CD14-positive monocyte (primary cell): ENCODE measurements around the gene PTPN9. TPM values are rescaled to one million over a fixed set of nuclear protein-coding genes. Genes with fewer than 3 reads are reported as not detected.

ENCODE experiments used
- DNase-seq, 3 donors: peaks; one replicate each; pipeline ENCODE4 v3.0.0-alpha.2; 2011 to 2022
- H2AFZ ChIP-seq: 2 replicates; pipeline ENCODE4 v1.6.0; 2012; ENCODE audit warnings: mild to moderate bottlenecking, low read depth, low read length, inconsistent platforms; ENCODE audit not compliant: insufficient read depth, poor library complexity, severe bottlenecking
- H3K27ac ChIP-seq, 2 donors: 1 replicate in 1 of 2; 2 replicates in 1 of 2; pipeline ENCODE4 v1.5.1; 2012 to 2013; ENCODE audit warnings: low read length in 2 of 2, control low read depth in 1 of 2, inconsistent platforms in 1 of 2, low read depth in 1 of 2, mild to moderate bottlenecking in 1 of 2
- H3K27me3 ChIP-seq, 2 donors: one replicate each; pipeline versions ENCODE4 v1.6.0 to v1.6.1; 2011 to 2013; ENCODE audit warnings: low read length in 2 of 2; ENCODE audit not compliant: control insufficient read depth in 2 of 2, insufficient read depth in 2 of 2
- H3K36me3 ChIP-seq, 2 donors: replicated peaks in 1 of 2; 1 replicate in 1 of 2; 2 replicates in 1 of 2; pipeline versions ENCODE4 v1.5.1 to v1.6.1; 2012 to 2013; ENCODE audit warnings: low read length in 2 of 2, control low read depth in 1 of 2, inconsistent platforms in 1 of 2, mild to moderate bottlenecking in 1 of 2; ENCODE audit not compliant: insufficient read depth in 2 of 2, control insufficient read depth in 1 of 2
- H3K4me1 ChIP-seq, 2 donors: 1 replicate in 1 of 2; 2 replicates in 1 of 2; pipeline versions ENCODE4 v1.5.1 to v1.6.1; 2012 to 2013; ENCODE audit warnings: low read length in 2 of 2, control low read depth in 1 of 2, inconsistent platforms in 1 of 2, mild to moderate bottlenecking in 1 of 2, moderate library complexity in 1 of 2; ENCODE audit not compliant: insufficient read depth in 2 of 2, control insufficient read depth in 1 of 2
- H3K4me2 ChIP-seq: replicated peaks from 2 replicates; pipeline ENCODE3; 2012; ENCODE audit warnings: low read length, moderate library complexity, mild to moderate bottlenecking; ENCODE audit not compliant: poor library complexity, severe bottlenecking; ENCODE audit errors: extremely low read depth
- H3K4me3 ChIP-seq, 3 experiments: fragments of 200-600 bp in 1 of 3; sonication (generic) in 1 of 3; replicated peaks in 1 of 3; 1 replicate in 2 of 3; 2 replicates in 1 of 3; pipeline ENCODE4 v1.5.1; 2011 to 2013; ENCODE audit warnings: low read length in 3 of 3, mild to moderate bottlenecking in 3 of 3, control low read depth in 2 of 3, low read depth in 2 of 3, inconsistent platforms in 1 of 3, moderate library complexity in 1 of 3
- H3K79me2 ChIP-seq: 2 replicates; pipeline ENCODE4 v1.6.0; 2012; ENCODE audit warnings: mild to moderate bottlenecking, control low read depth, inconsistent platforms, low read length, moderate library complexity; ENCODE audit not compliant: insufficient read depth
- H3K9ac ChIP-seq: 2 replicates; pipeline ENCODE4 v1.6.0; 2017; ENCODE audit warnings: low read length, mild to moderate bottlenecking; ENCODE audit not compliant: insufficient read depth, poor library complexity, severe bottlenecking
- H3K9me3 ChIP-seq, 2 donors: replicated peaks in 1 of 2; 1 replicate in 1 of 2; 2 replicates in 1 of 2; pipeline versions ENCODE4 v1.5.1 to v1.6.1; 2012 to 2013; ENCODE audit warnings: low read length in 2 of 2, control low read depth in 1 of 2; ENCODE audit not compliant: control insufficient read depth in 1 of 2, insufficient read depth in 1 of 2
- H4K20me1 ChIP-seq: 2 replicates; pipeline ENCODE4 v1.6.0; 2012; ENCODE audit warnings: mild to moderate bottlenecking, low read length, control low read depth, moderate library complexity; ENCODE audit not compliant: insufficient read depth
- H3K27ac Mint-ChIP-seq, 7 donors: one replicate each; pipeline ENCODE4 v1.8.0; 2020; ENCODE audit warnings: mild to moderate bottlenecking in 7 of 7, mixed read lengths in 7 of 7, moderate library complexity in 6 of 7, inconsistent platforms in 2 of 7
- H3K27me3 Mint-ChIP-seq, 3 donors: one replicate each; pipeline ENCODE4 v1.8.0; 2021 to 2022; ENCODE audit warnings: low read depth in 3 of 3, mild to moderate bottlenecking in 3 of 3, mixed read lengths in 3 of 3, moderate library complexity in 3 of 3, inconsistent platforms in 1 of 3
- H3K36me3 Mint-ChIP-seq, 2 donors: one replicate each; pipeline ENCODE4 v1.8.0; 2020; ENCODE audit warnings: mixed read lengths in 2 of 2, inconsistent platforms in 1 of 2, mild to moderate bottlenecking in 1 of 2
- H3K4me1 Mint-ChIP-seq: one replicate; pipeline ENCODE4 v1.8.0; 2020; ENCODE audit warnings: mild to moderate bottlenecking, mixed read lengths
- H3K4me3 Mint-ChIP-seq, 2 donors: one replicate each; pipeline ENCODE4 v1.8.0; 2020; ENCODE audit warnings: mild to moderate bottlenecking in 2 of 2, mixed read lengths in 2 of 2, moderate library complexity in 1 of 2
- H3K9me3 Mint-ChIP-seq, 7 donors: one replicate each; pipeline ENCODE4 v1.8.0; 2020 to 2022; ENCODE audit warnings: mixed read lengths in 7 of 7, mild to moderate bottlenecking in 6 of 7, moderate library complexity in 6 of 7, inconsistent platforms in 2 of 7
- CTCF ChIP-seq: fragments of 200-600 bp; IDR thresholded peaks from one replicate; pipeline ENCODE4 v1.8.0; 2022; ENCODE audit warnings: antibody characterized with exemption, mild to moderate bottlenecking
- WGBS: methylation state at CpG from one replicate; pipeline ENCODE4 v1.1.5; 2013; ENCODE audit warnings: missing lambda C conversion rate; ENCODE audit not compliant: insufficient coverage; 5-methylcytosine and 5-hydroxymethylcytosine counted together
- intact Hi-C, 2 donors: fragments of 100-400 bp; cut with micrococcal nuclease; formaldehyde crosslinking; loops; one replicate each; pipeline versions ENCODE4 v1.15.0 to v1.15.1; 2023
- polyA plus RNA-seq, 3 donors: library from polyadenylated mRNA; depleted of rRNA in 1 of 3; unstranded in 2 of 3; stranded (reverse) in 1 of 3; fragments of 300-500 nt in 2 of 3; fragments of >200 nt in 1 of 3; fragmentation: Illumina TruSeq in 2 of 3; gene quantifications; 1 replicate in 2 of 3; 2 replicates in 1 of 3; pipeline ENCODE4 v1.2.3, GENCODE V29; 2012 to 2021

The PTPN9 gene
- polyA plus RNA-seq, 3 donors, result 21.1 to 40.1 (median 28.0) TPM

GRCh38 chr15:75616766-75617165 is 37.7 kb upstream of the PTPN9 start:
- no peak overlapping the region for H2AFZ ChIP-seq
- Mint-ChIP-seq H3K4me3 (no peak overlapping the region), H3K9me3 (no peaks in the 10 kb centered on the region), H3K27me3 (no peaks in the 10 kb centered on the region), H3K4me1 (peaks cover 24% of the 10 kb centered on the region), H3K27ac (peak overlapping the region in 1 of 7 donors; percentile 38), H3K36me3 (peaks cover 54 to 73% of the 10 kb centered on the region in 2 donors)
- no peaks in the 10 kb centered on the region for H3K9me3 ChIP-seq
- intact Hi-C loops, result no loop called here
- no peak overlapping the region for H3K27ac ChIP-seq
- peaks cover 57 to 73% of the 10 kb centered on the region in 2 donors for H3K36me3 ChIP-seq
- H3K4me2 ChIP-seq, result no peak overlapping the region
- H3K79me2 ChIP-seq, result peaks cover 5% of the 10 kb centered on the region
- no peaks in the 10 kb centered on the region for H3K27me3 ChIP-seq
- H3K4me3 ChIP-seq, result no peak overlapping the region
- no peak overlapping the region for H3K9ac ChIP-seq
- H3K4me1 ChIP-seq, result peaks cover 18 to 20% of the 10 kb centered on the region in 2 donors
- no peak for TF ChIP-seq CTCF
- no peak for DNase-seq
- no peaks in the 10 kb centered on the region for H4K20me1 ChIP-seq

- peaks cover 64 to 78% of the 10 kb centered on the region in 2 donors for H3K36me3 ChIP-seq
- H3K4me1 Mint-ChIP-seq, result no peaks in the 10 kb centered on the region
- H3K4me2 ChIP-seq, result no peak overlapping the region
- intact Hi-C loops, result no loop called here
- DNase-seq, result no peak
- no peaks in the 10 kb centered on the region for H3K4me1 ChIP-seq
- H3K9me3 ChIP-seq, result no peaks in the 10 kb centered on the region
- WGBS, result no CpG with 5 or more reads among the region's 6 CpGs
- H4K20me1 ChIP-seq, result no peaks in the 10 kb centered on the region
- TF ChIP-seq CTCF, result no peak
- peak overlapping the region in 1 of 2 donors; percentile 17 for H3K27ac ChIP-seq
- peaks cover 0 to 2% (median 1%) of the 10 kb centered on the region in 3 donors for H3K27me3 Mint-ChIP-seq
- H3K4me3 Mint-ChIP-seq, result no peak overlapping the region
- H3K79me2 ChIP-seq, result no peaks in the 10 kb centered on the region
- H2AFZ ChIP-seq, result no peak overlapping the region
- peaks cover 64 to 90% of the 10 kb centered on the region in 2 donors for H3K36me3 Mint-ChIP-seq
- H3K4me3 ChIP-seq, result no peak overlapping the region
- no peak overlapping the region for H3K9ac ChIP-seq
- no peaks in the 10 kb centered on the region for H3K9me3 Mint-ChIP-seq
- peak overlapping the region in 4 of 7 donors; percentile 28 to 57 (median 36) for H3K27ac Mint-ChIP-seq
- H3K27me3 ChIP-seq, result no peaks in the 10 kb centered on the region
Observed at GRCh38 chr15:75606711-75607699, 27.9 kb upstream of the PTPN9 start.
